ENCODE results near the gene ROBO1. TPM values are rescaled to one million over a fixed set of nuclear protein-coding genes. Genes with fewer than 3 reads are reported as not detected.
A peak's percentile ranks its signal among the peaks of the same experiment; 100 is the strongest.

Gene ROBO1
- total and polyA plus RNA-seq, 2 of the 13 experiments (the other 11 are each of a cell fraction or from before 2014, with no cell fraction given): 52.2 to 71.0 TPM

GRCh38 chr3:79018671-79019136 lies 749.1 kb downstream of the ROBO1 start (continued):
- TF ChIP-seq ZNF18 (CRISPR knock-in tag; IDR thresholded peaks at IDR 0.05; ENCODE audit: insufficient replicate concordance) (no peak), AHDC1 (CRISPR knock-in tag; IDR thresholded peaks at IDR 0.05; ENCODE audit: borderline replicate concordance) (no peak), PITX1 (CRISPR knock-in tag; IDR thresholded peaks at IDR 0.05) (no peak), MXD4 (CRISPR knock-in tag; IDR thresholded peaks at IDR 0.05) (no peak), ZNF713 (CRISPR knock-in tag; IDR thresholded peaks at IDR 0.05) (no peak), ZNF124 (CRISPR knock-in tag; IDR thresholded peaks at IDR 0.05) (no peak), ARID4A (CRISPR knock-in tag; IDR thresholded peaks at IDR 0.05; ENCODE audit: borderline replicate concordance) (no peak; the same call in 1 of the 2 replicates), TFE3 (CRISPR knock-in tag; IDR thresholded peaks at IDR 0.05) (no peak), ZNF383 (CRISPR knock-in tag; IDR thresholded peaks at IDR 0.05; ENCODE audit: borderline replicate concordance) (no peak), ZBTB10 (CRISPR knock-in tag; IDR thresholded peaks at IDR 0.05; ENCODE audit: borderline replicate concordance) (0 out of 2 replicates have a peak, but pooled peaks have one; percentile 24), TEF (CRISPR knock-in tag; IDR thresholded peaks at IDR 0.05) (no peak), FOXA3 (CRISPR knock-in tag; IDR thresholded peaks at IDR 0.05) (no peak)
